Brain microvascular endothelial cell (primary cell): ENCODE measurements around the gene DLST.
"Not testable (repeated sequence)": the region's sequence is repeated elsewhere in the genome, so short reads cannot be mapped to it uniquely, and the experiment has no call there.

ENCODE experiments used
- DNase-seq: peaks from one replicate; pipeline ENCODE4 v3.0.0-alpha.2; 2020
- H3K27ac ChIP-seq: fragments of 250-450 bp; sonication (Bioruptor Pico); 2 replicates; pipeline ENCODE4 v1.5.1; 2020; ENCODE audit warnings: mild to moderate bottlenecking, moderate library complexity
- H3K27me3 ChIP-seq: fragments of 250-450 bp; sonication (Bioruptor Pico); replicated peaks from 2 replicates; pipeline ENCODE4 v1.5.1; 2020; ENCODE audit warnings: mild to moderate bottlenecking
- H3K36me3 ChIP-seq: fragments of 250-450 bp; sonication (Bioruptor Pico); replicated peaks from 2 replicates; pipeline ENCODE4 v1.5.1; 2020; ENCODE audit warnings: mild to moderate bottlenecking
- H3K4me3 ChIP-seq: 2 replicates; pipeline ENCODE4 v1.5.1; 2011; ENCODE audit warnings: low read depth, mild to moderate bottlenecking, control low read depth, low read length, moderate library complexity
- CTCF ChIP-seq: IDR thresholded peaks from 2 replicates; pipeline ENCODE4 v1.5.1; 2011; ENCODE audit warnings: low read depth, mild to moderate bottlenecking, moderate library complexity, low read length, control low read depth, inconsistent platforms; ENCODE audit errors: missing control alignments
- in situ Hi-C: cut with HindIII; loops from 2 replicates; pipeline ENCODE4 v1.10.0; 2017; ENCODE audit warnings: low sequenced_read_pairs, low pct_ligation_motif_present

Gene DLST

GRCh38 chr14:74929242-74929641, 47.5 kb downstream of the DLST start:
- TF ChIP-seq CTCF: no peak
- H3K27me3 ChIP-seq: no peaks in the 10 kb centered on the region
- H3K36me3 ChIP-seq: no peaks in the 10 kb centered on the region
- in situ Hi-C loops: no loop called here
- H3K4me3 ChIP-seq: no peak overlapping the region
- no peak for DNase-seq
- no peak overlapping the region for H3K27ac ChIP-seq

GRCh38 chr14:74931744-74932143, 50.0 kb downstream of the DLST start:
- DNase-seq, H3K4me3 ChIP-seq, H3K36me3 ChIP-seq, H3K27me3 ChIP-seq, H3K27ac ChIP-seq, in situ Hi-C loops: not testable (repeated sequence)

GRCh38 chr14:74932401-74932901, 50.7 kb downstream of the DLST start:
- Histone ChIP-seq H3K4me3 (no peak overlapping the region), H3K27me3 (no peaks in the 10 kb centered on the region), H3K36me3 (no peaks in the 10 kb centered on the region), H3K27ac (no peak overlapping the region)
- no peak for TF ChIP-seq CTCF
- in situ Hi-C loops: no loop called here
- DNase-seq: no peak

GRCh38 chr14:74932936-74933335, 51.2 kb downstream of the DLST start:
- DNase-seq, H3K27me3 ChIP-seq, H3K4me3 ChIP-seq, in situ Hi-C loops, H3K36me3 ChIP-seq, H3K27ac ChIP-seq: not testable (repeated sequence)

GRCh38 chr14:74934041-74934440, 52.3 kb downstream of the DLST start:
- no peak for DNase-seq
- Histone ChIP-seq H3K36me3 (no peaks in the 10 kb centered on the region), H3K27ac (no peak overlapping the region), H3K4me3 (no peak overlapping the region), H3K27me3 (no peaks in the 10 kb centered on the region)
- in situ Hi-C loops: no loop called here
- no peak for TF ChIP-seq CTCF

GRCh38 chr14:74934476-74935359, 53.0 kb downstream of the DLST start:
- H3K36me3 ChIP-seq: no peaks in the 10 kb centered on the region
- no peak for DNase-seq
- H3K27ac ChIP-seq: no peak overlapping the region
- in situ Hi-C loops: no loop called here
- H3K4me3 ChIP-seq: no peak overlapping the region
- TF ChIP-seq CTCF: no peak
- H3K27me3 ChIP-seq: no peaks in the 10 kb centered on the region

GRCh38 chr14:74935360-74935680, 53.6 kb downstream of the DLST start:
- no peak overlapping the region for H3K4me3 ChIP-seq
- no peak for TF ChIP-seq CTCF
- in situ Hi-C loops: no loop called here

More at GRCh38 chr14:74935360-74935680, 53.6 kb downstream of the DLST start:
- H3K27me3 ChIP-seq: no peaks in the 10 kb centered on the region
- no peaks in the 10 kb centered on the region for H3K36me3 ChIP-seq
- H3K27ac ChIP-seq: no peak overlapping the region
- DNase-seq: no peak
